22Rv1 (cell line): ENCODE measurements around the gene TJP3.

Experiments
- CTCF ChIP-seq: fragments of 450-650 bp; IDR thresholded peaks from 2 replicates; pipeline ENCODE4 v1.5.1; 2017; ENCODE audit warnings: mild to moderate bottlenecking
- ZFX ChIP-seq: fragments of 450-650 bp; IDR thresholded peaks from 2 replicates; pipeline ENCODE4 v1.6.1; 2017; ENCODE audit warnings: antibody characterized with exemption, borderline replicate concordance

- TF ChIP-seq CTCF (no peak), ZFX (no peak)
Observed at GRCh38 chr19:3782903-3783302, 74.7 kb downstream of the TJP3 start.
